Naive thymus-derived CD8-positive, alpha-beta T cell (primary cell): ENCODE results near the gene SCG2. TPM values are rescaled to one million over a fixed set of nuclear protein-coding genes. Genes with fewer than 3 reads are reported as not detected.

ENCODE experiments used
- ATAC-seq, 2 donors: fragments of 150-1000 bp; cut with Tn5 transposase in 1 of 2; sonication (Bioruptor Pico), chemical (Tn5 transposase) in 1 of 2; 1 replicate in 1 of 2; 2 replicates in 1 of 2; pipeline ENCODE4 v1.10.0; 2021; ENCODE audit warnings: mild to moderate bottlenecking in 2 of 2, moderate library complexity in 2 of 2
- POLR2A ChIA-PET: fragments of 350-600 bp; sonication (Branson Sonifier 250); formaldehyde crosslinking; loops from one replicate; lab custom pipeline; 2021; ENCODE audit warnings: antibody characterized with exemption; lab: Charles Lee
- DNase-seq, 10 donors: peaks; one replicate each; pipeline versions ENCODE4 v3.0.0 to v3.0.0-alpha.2; 2020 to 2022
- H3K27ac Mint-ChIP-seq, 10 donors: one replicate each; pipeline ENCODE4 v1.8.0; 2020 to 2022; ENCODE audit warnings: mild to moderate bottlenecking in 10 of 10, mixed read lengths in 10 of 10, moderate library complexity in 4 of 10, inconsistent platforms in 1 of 10
- H3K27me3 Mint-ChIP-seq, 5 donors: one replicate each; pipeline ENCODE4 v1.8.0; 2021 to 2022; ENCODE audit warnings: mixed read lengths in 5 of 5
- H3K36me3 Mint-ChIP-seq, 3 donors: one replicate each; pipeline ENCODE4 v1.8.0; 2020 to 2022; ENCODE audit warnings: mixed read lengths in 3 of 3, mild to moderate bottlenecking in 2 of 3, inconsistent platforms in 1 of 3
- H3K4me1 Mint-ChIP-seq, 4 donors: one replicate each; pipeline ENCODE4 v1.8.0; 2021 to 2022; ENCODE audit warnings: mixed read lengths in 4 of 4
- H3K4me3 Mint-ChIP-seq, 10 donors: one replicate each; pipeline ENCODE4 v1.8.0; 2020 to 2022; ENCODE audit warnings: mild to moderate bottlenecking in 10 of 10, mixed read lengths in 10 of 10, moderate library complexity in 6 of 10, inconsistent platforms in 1 of 10
- H3K9me3 Mint-ChIP-seq, 9 donors: one replicate each; pipeline ENCODE4 v1.8.0; 2020 to 2022; ENCODE audit warnings: mixed read lengths in 9 of 9, mild to moderate bottlenecking in 3 of 9, inconsistent platforms in 1 of 9, moderate library complexity in 1 of 9
- polyA plus RNA-seq, 3 donors: library from polyadenylated mRNA; unstranded; fragments of 300-500 nt; fragmentation: Illumina TruSeq; gene quantifications; one replicate each; pipeline ENCODE4 v1.2.3, GENCODE V29; 2021
- total RNA-seq, 8 experiments: library from RNA in 2 of 8; stranded (reverse) in 2 of 8; gene quantifications; one replicate each; pipeline ENCODE4 v1.2.3 and lab custom pipeline; 2021 to 2026

Gene SCG2, protein sequence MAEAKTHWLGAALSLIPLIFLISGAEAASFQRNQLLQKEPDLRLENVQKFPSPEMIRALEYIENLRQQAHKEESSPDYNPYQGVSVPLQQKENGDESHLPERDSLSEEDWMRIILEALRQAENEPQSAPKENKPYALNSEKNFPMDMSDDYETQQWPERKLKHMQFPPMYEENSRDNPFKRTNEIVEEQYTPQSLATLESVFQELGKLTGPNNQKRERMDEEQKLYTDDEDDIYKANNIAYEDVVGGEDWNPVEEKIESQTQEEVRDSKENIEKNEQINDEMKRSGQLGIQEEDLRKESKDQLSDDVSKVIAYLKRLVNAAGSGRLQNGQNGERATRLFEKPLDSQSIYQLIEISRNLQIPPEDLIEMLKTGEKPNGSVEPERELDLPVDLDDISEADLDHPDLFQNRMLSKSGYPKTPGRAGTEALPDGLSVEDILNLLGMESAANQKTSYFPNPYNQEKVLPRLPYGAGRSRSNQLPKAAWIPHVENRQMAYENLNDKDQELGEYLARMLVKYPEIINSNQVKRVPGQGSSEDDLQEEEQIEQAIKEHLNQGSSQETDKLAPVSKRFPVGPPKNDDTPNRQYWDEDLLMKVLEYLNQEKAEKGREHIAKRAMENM
- total RNA-seq: not detected
- polyA plus RNA-seq: not detected
- total RNA-seq (lab: John Stamatoyannopoulos, UW): 0 reads per million in 6 experiments

DNA sequence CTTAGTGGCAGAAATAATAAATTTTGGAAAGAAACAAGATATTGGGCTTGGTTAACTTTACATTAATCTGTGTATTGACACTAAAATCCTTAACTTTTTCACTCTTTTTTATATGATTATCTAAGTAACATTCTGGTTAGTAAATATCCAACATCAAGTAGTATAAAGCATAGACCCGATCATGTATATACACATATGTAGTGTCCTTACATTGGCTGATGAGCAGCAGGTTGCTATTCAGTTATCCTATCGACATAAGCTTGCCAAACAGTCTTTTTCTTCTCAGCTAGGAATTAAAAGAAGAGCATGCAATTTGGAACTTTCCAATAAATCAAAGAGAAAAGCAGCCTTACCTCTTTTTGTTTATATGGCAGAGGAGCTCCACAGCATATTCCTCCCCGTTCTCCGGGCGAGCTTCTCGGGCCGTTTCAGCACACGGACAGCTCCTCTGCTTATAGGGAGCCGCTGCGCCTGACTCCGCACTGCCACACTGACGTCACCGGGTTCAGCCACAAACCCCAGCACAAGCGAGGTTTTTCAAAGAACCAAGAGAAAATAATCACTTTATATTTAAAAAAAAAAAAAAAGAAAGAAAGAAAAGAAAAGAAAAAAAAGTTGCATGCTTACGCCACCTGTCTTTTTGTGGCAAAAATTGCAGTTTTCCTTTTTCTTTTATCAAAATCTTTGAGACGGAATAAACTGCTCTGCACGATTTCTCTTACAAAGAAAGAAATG lies at the start of gene SCG2:
TSS of gene SCG2 (minus strand) at position 430 of the 735 bp plus-strand sequence. CDS start 3,079 bp downstream, outside the sequence.
- DNase-seq (peak in 7 of 10 donors; percentile 4 to 44 (median 13)), ATAC-seq (peak; percentile 41 to 63)
- peaks cover 0 to 7% (median 2%) of the 10 kb centered on the region in 4 donors for H3K4me1 Mint-ChIP-seq
- H3K9me3 Mint-ChIP-seq: peaks cover 0 to 12% (median 0%) of the 10 kb centered on the region in 9 donors
- no peaks in the 10 kb centered on the region for H3K36me3 Mint-ChIP-seq
- H3K27me3 Mint-ChIP-seq: peaks cover 5 to 46% (median 17%) of the 10 kb centered on the region in 5 donors
- peak within 1 kb of the TSS in 1 of 10 donors; percentile 49 for H3K27ac Mint-ChIP-seq
- POLR2A ChIA-PET: no interaction called here
- peak within 1 kb of the TSS in 2 of 10 donors; percentile 48 to 59 for H3K4me3 Mint-ChIP-seq

DNA sequence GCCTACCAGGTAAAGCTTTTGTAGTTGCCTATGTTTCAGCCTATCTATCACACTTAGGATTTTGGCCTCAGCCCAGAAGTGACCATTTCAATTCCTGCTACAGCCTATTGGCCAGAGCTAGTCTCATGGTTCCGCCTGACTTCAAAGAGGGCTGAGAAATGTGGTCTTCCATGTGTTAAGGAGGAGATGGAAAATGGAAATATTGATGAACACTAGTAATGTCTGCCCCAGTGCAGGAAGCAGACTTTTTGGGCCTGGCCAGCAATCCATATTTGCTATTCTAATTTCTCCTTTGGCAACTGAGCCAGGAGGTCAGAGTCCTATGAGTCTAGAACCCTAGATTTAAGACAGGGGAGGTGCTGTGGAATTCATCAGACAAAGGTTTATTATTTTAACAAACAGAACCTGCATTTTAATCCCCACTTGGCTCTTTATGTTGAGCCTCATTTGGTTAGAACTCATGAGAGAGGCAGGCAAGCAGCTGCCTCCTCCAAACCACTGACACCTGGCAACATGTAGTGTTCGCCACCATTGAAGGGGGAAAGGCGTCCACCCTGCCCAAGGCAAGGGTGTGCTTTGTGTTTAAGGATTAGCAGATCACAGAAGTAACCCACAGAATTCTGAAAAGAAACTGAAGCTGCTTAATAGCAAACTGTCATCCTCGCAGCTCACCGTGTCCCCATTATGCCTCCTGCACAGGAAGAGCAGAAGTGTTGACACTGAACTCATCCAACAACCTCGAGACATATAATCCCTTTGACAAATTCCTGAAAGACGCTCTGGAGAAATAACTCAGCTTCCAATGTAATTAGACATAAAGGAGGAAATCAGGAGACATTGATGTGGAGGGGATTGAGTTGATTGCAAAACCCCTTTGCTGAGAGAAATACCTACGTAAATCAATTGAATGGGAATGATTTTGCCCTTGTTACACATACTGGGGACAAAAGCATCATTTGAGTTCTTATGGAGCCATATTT lies 47.7 kb upstream of the SCG2 start:
- H3K27me3 Mint-ChIP-seq: peaks cover 6 to 22% (median 9%) of the 10 kb centered on the region in 5 donors
- H3K36me3 Mint-ChIP-seq: peaks cover 0 to 4% (median 0%) of the 10 kb centered on the region in 3 donors
- ATAC-seq: no peak

DNA sequence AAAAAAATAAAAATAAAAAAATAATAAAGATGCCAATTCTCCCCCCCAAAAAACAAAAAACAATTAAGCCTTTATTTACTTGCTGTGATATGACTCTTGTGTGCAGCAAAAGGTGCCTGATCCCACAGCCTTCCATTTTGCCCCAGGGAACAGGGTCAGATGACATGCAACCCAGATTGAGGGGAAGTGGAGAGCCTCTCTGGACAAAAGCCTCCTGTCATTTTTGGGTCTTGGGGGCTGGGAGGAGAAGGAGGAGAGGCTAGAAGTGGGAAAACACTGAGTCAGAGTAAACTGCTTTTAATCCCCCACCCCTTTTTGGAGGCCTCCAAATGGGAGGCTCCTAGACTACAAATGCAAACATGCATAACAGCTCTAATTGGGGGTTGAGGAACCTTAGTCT lies 46.6 kb upstream of the SCG2 start:
- no peak overlapping the region for H3K4me3 Mint-ChIP-seq
- peaks cover 2 to 18% (median 5%) of the 10 kb centered on the region in 5 donors for H3K27me3 Mint-ChIP-seq
- ATAC-seq: no peak
- DNase-seq: no peak
- peaks cover 0 to 3% (median 0%) of the 10 kb centered on the region in 9 donors for H3K9me3 Mint-ChIP-seq
- POLR2A ChIA-PET: no interaction called here
- no peak overlapping the region for H3K27ac Mint-ChIP-seq
- peaks cover 0 to 4% (median 0%) of the 10 kb centered on the region in 3 donors for H3K36me3 Mint-ChIP-seq
- H3K4me1 Mint-ChIP-seq: no peaks in the 10 kb centered on the region

More for the DNA sequence above, 47.7 kb upstream of the SCG2 start:
- Mint-ChIP-seq H3K9me3 (peaks cover 0 to 3% (median 0%) of the 10 kb centered on the region in 9 donors), H3K4me3 (no peak overlapping the region), H3K27ac (no peak overlapping the region), H3K4me1 (no peaks in the 10 kb centered on the region)
- DNase-seq: no peak
- POLR2A ChIA-PET: no interaction called here

DNA sequence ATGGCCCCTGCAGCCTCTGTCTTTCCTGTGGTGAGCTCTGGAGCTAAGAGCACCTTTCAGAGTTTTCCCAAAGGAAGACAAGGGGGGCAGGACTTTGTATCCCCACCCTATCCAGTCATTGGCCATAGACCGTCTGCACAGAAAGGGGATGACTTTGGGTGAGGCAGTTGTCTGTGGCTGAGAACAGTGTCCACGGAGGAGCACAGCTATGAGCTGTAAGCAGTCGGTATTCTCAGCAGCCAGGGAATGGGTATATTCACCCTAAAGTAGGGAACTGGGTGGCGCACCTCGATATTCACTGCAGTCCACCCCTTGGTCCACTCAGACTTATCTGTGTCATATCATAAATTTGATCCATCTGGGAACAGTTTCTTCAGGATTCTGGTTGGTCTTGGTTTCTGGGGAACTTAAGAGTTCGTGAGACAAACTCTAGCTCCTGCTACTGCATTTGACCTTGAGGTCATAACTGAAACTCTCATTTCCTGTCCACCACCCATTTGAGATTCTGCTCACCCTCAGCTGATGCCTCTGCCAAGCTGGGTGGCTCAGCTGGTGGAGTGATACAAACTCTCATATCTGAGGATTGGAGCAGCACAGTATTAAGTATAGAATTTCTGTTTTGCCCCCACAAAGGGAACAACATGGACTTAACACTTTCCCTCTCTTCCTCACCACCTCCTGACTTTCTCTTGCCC lies 45.2 kb upstream of the SCG2 start:
- POLR2A ChIA-PET: no interaction called here
- ATAC-seq: no peak
- Mint-ChIP-seq H3K4me3 (no peak overlapping the region), H3K9me3 (peaks cover 0 to 3% (median 0%) of the 10 kb centered on the region in 9 donors), H3K27ac (no peak overlapping the region), H3K4me1 (no peaks in the 10 kb centered on the region), H3K27me3 (peaks cover 2 to 18% (median 4%) of the 10 kb centered on the region in 5 donors), H3K36me3 (peaks cover 0 to 1% (median 0%) of the 10 kb centered on the region in 3 donors)
- DNase-seq: no peak

DNA sequence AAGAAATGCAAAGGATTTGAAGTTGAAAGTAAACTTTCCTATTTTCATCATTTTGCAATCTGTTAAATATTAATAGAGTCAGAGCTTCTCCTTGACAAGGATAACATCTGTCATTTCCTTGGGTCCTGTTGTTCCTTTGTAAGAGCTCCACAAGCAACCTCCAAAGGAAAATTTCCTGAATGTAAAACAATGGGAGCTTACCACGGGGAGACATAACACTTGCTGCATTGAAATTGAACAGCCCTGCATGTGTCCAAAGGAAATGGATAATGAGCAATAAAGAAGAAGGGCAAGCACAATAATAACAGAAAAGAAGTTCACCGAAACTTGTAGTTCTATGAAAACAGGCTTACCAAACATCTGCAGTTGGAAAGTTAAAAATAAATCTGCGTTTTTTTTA lies 42.0 kb upstream of the SCG2 start:
- Mint-ChIP-seq H3K27ac (no peak overlapping the region), H3K36me3 (no peaks in the 10 kb centered on the region), H3K9me3 (peaks cover 0 to 5% (median 0%) of the 10 kb centered on the region in 9 donors), H3K27me3 (peaks cover 0 to 18% (median 3%) of the 10 kb centered on the region in 5 donors), H3K4me1 (no peaks in the 10 kb centered on the region), H3K4me3 (no peak overlapping the region)
- no peak for DNase-seq
- POLR2A ChIA-PET: no interaction called here
- no peak for ATAC-seq

DNA sequence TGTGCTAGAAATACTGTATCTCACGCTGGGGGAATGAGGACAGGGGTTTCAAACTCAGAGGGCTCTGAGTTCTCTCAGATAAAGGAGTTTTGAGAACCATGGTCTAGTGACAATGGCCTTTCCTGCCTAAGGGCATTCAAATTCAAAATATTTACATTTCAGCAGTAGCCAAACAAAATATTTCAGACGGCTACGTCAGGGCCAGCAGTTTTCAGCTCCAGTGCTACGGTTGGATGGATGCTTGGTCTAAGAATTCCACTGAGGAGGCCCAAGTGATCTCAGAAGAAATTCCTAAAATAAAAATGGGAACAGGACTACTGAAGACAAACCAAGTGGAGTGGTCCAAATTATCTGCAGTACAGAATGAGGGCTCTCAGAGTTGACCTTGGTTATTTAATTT lies 41.1 kb upstream of the SCG2 start:
- POLR2A ChIA-PET: no interaction called here
- peaks cover 0 to 18% (median 3%) of the 10 kb centered on the region in 5 donors for H3K27me3 Mint-ChIP-seq
- H3K4me3 Mint-ChIP-seq: no peak overlapping the region
- DNase-seq (no peak), ATAC-seq (no peak)
- H3K4me1 Mint-ChIP-seq: no peaks in the 10 kb centered on the region
- peaks cover 0 to 7% (median 0%) of the 10 kb centered on the region in 9 donors for H3K9me3 Mint-ChIP-seq
- no peak overlapping the region for H3K27ac Mint-ChIP-seq
- no peaks in the 10 kb centered on the region for H3K36me3 Mint-ChIP-seq

DNA sequence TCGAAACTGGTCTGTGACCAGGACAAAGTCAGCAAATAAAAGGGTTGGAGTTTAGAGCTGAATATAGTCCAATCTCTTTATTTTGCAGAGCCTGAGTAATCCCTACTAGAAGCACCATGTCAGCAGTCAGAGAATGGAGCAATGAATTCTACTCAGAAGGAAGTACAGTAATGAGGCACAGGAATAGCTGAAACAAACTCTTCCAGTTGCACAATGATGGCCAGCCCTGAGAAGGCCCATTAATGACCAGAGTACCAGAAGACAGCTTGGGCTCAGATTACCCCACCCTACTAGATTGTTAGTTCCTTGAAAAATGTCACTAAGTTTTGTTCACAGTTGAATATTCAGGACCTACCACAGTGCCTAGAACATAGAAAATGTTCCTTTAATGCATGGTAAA lies 40.3 kb upstream of the SCG2 start:
- Mint-ChIP-seq H3K4me1 (no peaks in the 10 kb centered on the region), H3K36me3 (no peaks in the 10 kb centered on the region), H3K27ac (no peak overlapping the region), H3K27me3 (peaks cover 0 to 13% (median 2%) of the 10 kb centered on the region in 5 donors), H3K4me3 (no peak overlapping the region), H3K9me3 (peaks cover 0 to 7% (median 0%) of the 10 kb centered on the region in 9 donors)
- POLR2A ChIA-PET: no interaction called here
- no peak for DNase-seq
- no peak for ATAC-seq

DNA sequence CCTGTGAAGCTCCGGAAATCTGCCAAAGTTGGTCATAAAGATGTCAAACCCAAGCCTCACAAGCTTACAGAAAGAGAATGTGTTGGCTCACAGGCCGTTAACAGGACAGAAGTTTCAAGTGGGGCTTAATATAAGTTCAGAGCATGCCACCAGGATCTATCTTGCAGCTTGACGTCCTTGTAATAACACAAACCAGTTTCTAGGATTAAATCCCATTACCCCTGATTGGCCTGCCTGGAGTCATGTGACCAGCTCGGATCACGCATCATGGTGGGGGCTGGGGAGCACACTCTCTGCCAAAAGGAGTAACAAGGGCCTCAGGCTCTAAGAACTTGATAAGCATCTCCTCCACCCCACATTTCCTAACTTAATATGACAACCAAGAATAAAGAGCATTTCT lies 38.9 kb upstream of the SCG2 start:
- H3K9me3 Mint-ChIP-seq: peaks cover 0 to 10% (median 2%) of the 10 kb centered on the region in 9 donors
- H3K4me1 Mint-ChIP-seq: no peaks in the 10 kb centered on the region
- H3K27me3 Mint-ChIP-seq: peaks cover 0 to 2% (median 0%) of the 10 kb centered on the region in 5 donors

DNA sequence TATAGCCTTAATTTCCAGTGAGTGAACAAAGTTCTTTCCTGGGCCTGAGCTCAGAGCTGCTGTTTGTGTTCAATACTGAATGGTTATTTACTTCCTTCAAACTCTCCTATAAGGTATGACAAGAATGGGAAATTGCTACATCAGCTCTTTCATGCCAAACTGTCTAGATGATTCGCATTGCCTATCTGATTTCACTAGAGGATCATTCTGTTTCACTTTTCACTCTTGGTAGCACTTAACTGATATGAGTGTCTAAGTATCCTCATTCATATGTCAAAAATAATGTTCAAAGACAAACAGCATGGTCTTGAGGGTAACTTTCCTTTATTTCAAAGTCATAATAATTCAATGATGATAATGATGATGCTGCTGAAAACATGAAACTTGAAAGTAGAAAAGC lies 32.9 kb upstream of the SCG2 start:
- Mint-ChIP-seq H3K4me1 (no peaks in the 10 kb centered on the region), H3K27me3 (peaks cover 4 to 10% (median 8%) of the 10 kb centered on the region in 5 donors), H3K4me3 (no peak overlapping the region), H3K27ac (no peak overlapping the region), H3K36me3 (no peaks in the 10 kb centered on the region), H3K9me3 (peaks cover 0 to 12% (median 5%) of the 10 kb centered on the region in 9 donors)
- DNase-seq: no peak
- POLR2A ChIA-PET: no interaction called here
- no peak for ATAC-seq

More for the DNA sequence above, 38.9 kb upstream of the SCG2 start:
- Mint-ChIP-seq H3K27ac (no peak overlapping the region), H3K36me3 (no peaks in the 10 kb centered on the region), H3K4me3 (no peak overlapping the region)
- ATAC-seq: no peak
- DNase-seq: no peak
- POLR2A ChIA-PET: no interaction called here

DNA sequence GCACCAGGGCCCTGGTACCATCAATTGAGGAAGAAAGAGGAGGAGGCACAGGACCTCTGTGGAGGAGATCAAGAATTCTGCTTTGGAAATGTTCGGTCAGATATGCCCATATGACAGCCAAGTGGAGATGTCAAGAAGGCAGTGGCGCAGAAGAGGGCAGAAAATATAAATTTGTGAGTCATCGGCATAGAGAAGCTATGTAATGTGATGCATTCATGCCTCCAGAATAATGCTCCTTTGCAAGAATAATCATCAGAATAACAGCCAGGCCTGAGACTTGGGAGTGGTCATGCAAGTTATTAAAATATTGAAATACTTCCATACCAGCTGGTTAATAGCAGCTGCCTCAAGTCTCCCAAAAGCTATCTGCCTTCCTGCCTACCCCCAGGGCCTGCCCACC lies 32.1 kb upstream of the SCG2 start:
- Mint-ChIP-seq H3K27ac (no peak overlapping the region), H3K27me3 (peaks cover 7 to 17% (median 8%) of the 10 kb centered on the region in 5 donors), H3K4me3 (no peak overlapping the region), H3K4me1 (no peaks in the 10 kb centered on the region), H3K36me3 (no peaks in the 10 kb centered on the region), H3K9me3 (peaks cover 0 to 12% (median 5%) of the 10 kb centered on the region in 9 donors)
- POLR2A ChIA-PET: no interaction called here
- ATAC-seq (no peak), DNase-seq (no peak)

DNA sequence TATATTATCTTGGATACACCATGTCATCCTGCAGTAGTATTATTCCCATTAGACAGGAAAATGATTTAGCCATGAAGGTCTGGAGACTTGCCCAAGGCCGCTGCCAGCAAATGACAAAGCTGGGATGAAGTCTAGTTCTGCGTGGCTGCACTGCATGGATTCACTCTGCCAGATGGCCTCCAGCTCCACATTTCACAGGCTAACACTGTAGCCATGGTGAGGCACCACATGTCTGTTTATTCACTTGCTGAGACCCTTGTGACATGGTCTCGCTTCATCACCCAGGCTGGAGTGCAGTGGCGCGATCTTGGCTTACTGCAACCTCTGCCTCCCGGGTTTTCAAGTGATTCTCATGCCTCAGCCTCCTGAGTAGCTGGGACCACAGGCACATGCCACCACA lies 31.5 kb upstream of the SCG2 start:
- no peak for DNase-seq
- Mint-ChIP-seq H3K4me1 (no peaks in the 10 kb centered on the region), H3K27me3 (peaks cover 7 to 23% (median 12%) of the 10 kb centered on the region in 5 donors), H3K36me3 (no peaks in the 10 kb centered on the region), H3K4me3 (no peak overlapping the region), H3K9me3 (peaks cover 0 to 10% (median 5%) of the 10 kb centered on the region in 9 donors), H3K27ac (no peak overlapping the region)
- no peak for ATAC-seq
- POLR2A ChIA-PET: no interaction called here
